Lung (tissue), 12 donors: ENCODE results near the gene PDE4B. TPM values are rescaled to one million over a fixed set of nuclear protein-coding genes. Genes with fewer than 3 reads are reported as not detected.

Experiments
- ATAC-seq: fragments of 200-7000 bp; cut with Tn5 transposase; one replicate; pipeline ENCODE4 v1.9.1; 2020; ENCODE audit warnings: moderate number of reproducible peaks; ENCODE audit not compliant: insufficient read depth, low FRiP score
- DNase-seq, 3 donors: peaks; one replicate each; pipeline ENCODE4 v3.0.0-alpha.2; 2013 to 2017
- H3K27ac ChIP-seq, 2 donors: one replicate each; pipeline ENCODE4 v1.5.1; 2013; ENCODE audit warnings: mild to moderate bottlenecking in 2 of 2, moderate library complexity in 2 of 2, control low read depth in 1 of 2, inconsistent platforms in 1 of 2, low read depth in 1 of 2, low read length in 1 of 2
- H3K27me3 ChIP-seq, 3 donors: one replicate each; pipeline ENCODE4 v1.5.1; 2013; ENCODE audit warnings: low read length in 2 of 3; ENCODE audit not compliant: control insufficient read depth in 3 of 3, insufficient read depth in 3 of 3
- H3K36me3 ChIP-seq, 4 donors: one replicate each; pipeline ENCODE4 v1.5.1; 2013; ENCODE audit warnings: low read length in 4 of 4, mild to moderate bottlenecking in 1 of 4, moderate library complexity in 1 of 4; ENCODE audit not compliant: control insufficient read depth in 4 of 4, insufficient read depth in 4 of 4
- H3K4me1 ChIP-seq, 5 donors: one replicate each; pipeline ENCODE4 v1.5.1; 2013; ENCODE audit warnings: low read length in 5 of 5, mild to moderate bottlenecking in 2 of 5, moderate library complexity in 1 of 5; ENCODE audit not compliant: control insufficient read depth in 5 of 5, insufficient read depth in 5 of 5
- H3K4me3 ChIP-seq: one replicate; pipeline ENCODE4 v1.5.1; 2013; ENCODE audit warnings: mild to moderate bottlenecking, control low read depth, moderate library complexity
- H3K9ac ChIP-seq, 2 donors: one replicate each; pipeline ENCODE4 v1.5.1; 2013; ENCODE audit warnings: low read length in 2 of 2, control low read depth in 1 of 2; ENCODE audit not compliant: insufficient read depth in 1 of 2
- H3K9me3 ChIP-seq, 4 donors: one replicate each; pipeline ENCODE4 v1.5.1; 2013; ENCODE audit warnings: low read length in 3 of 4, mild to moderate bottlenecking in 1 of 4, moderate library complexity in 1 of 4; ENCODE audit not compliant: control insufficient read depth in 4 of 4, insufficient read depth in 3 of 4
- CTCF ChIP-seq: IDR thresholded peaks from 2 replicates; pipeline ENCODE4 v1.5.1; 2012; ENCODE audit warnings: mild to moderate bottlenecking; ENCODE audit errors: control extremely low read depth, extremely low read depth
- WGBS, 2 donors: extraction: QIAGEN DNeasy Blood & Tissue Kit; methylation state at CpG; one replicate each; pipeline ENCODE4 v1.1.7; 2013; 5-methylcytosine and 5-hydroxymethylcytosine counted together
- polyA plus RNA-seq, 2 donors: library from polyadenylated mRNA; stranded (reverse); fragments of 200-250 nt; gene quantifications; one replicate each; pipeline ENCODE4 v1.2.1, GENCODE V29; 2013
- total RNA-seq, 2 donors: library from RNA; depleted of rRNA in 1 of 2; stranded (reverse); fragments of >200 nt in 1 of 2; gene quantifications; one replicate each; pipeline ENCODE4 v1.2.1, GENCODE V29; 2014 to 2021
- donor health status: control.
- donor health status: control.
- donor health status: Bipolar disorder and iron deficiency.
- donor health status: healthy.
- donor health status: DM: yes; HTN: yes; CAD: no.

PDE4B gene
- total and polyA plus RNA-seq, 4 donors, result 4.0 to 96.2 (median 20.2) TPM

- WGBS, 2 donors, result 92% methylated on average over 3 of the region's 3 CpGs
- TF ChIP-seq CTCF, result no peak
- H3K9ac ChIP-seq, result no peak overlapping the region
- H3K36me3 ChIP-seq, result peaks cover 0 to 6% (median under 1%) of the 10 kb centered on the region in 4 donors
- no peak overlapping the region for H3K4me3 ChIP-seq
- no peaks in the 10 kb centered on the region for H3K27me3 ChIP-seq
- ATAC-seq (no peak), DNase-seq (no peak)
- H3K4me1 ChIP-seq, result peaks cover 0 to 45% (median 19%) of the 10 kb centered on the region in 5 donors
- H3K9me3 ChIP-seq, result no peaks in the 10 kb centered on the region
- peak overlapping the region in 1 of 2 donors; percentile 64 for H3K27ac ChIP-seq
These were observed 559.2 kb downstream of the PDE4B start for GRCh38 chr1:66351913-66352312.

- Histone ChIP-seq H3K4me1 (peaks cover 0 to 43% (median 19%) of the 10 kb centered on the region in 5 donors), H3K9me3 (no peaks in the 10 kb centered on the region), H3K27me3 (no peaks in the 10 kb centered on the region), H3K4me3 (no peak overlapping the region), H3K27ac (no peak overlapping the region), H3K36me3 (peaks cover 0 to 10% (median under 1%) of the 10 kb centered on the region in 4 donors), H3K9ac (no peak overlapping the region)
- WGBS, 2 donors, result 77 to 82% methylated on average over 2 of the region's 2 CpGs
- DNase-seq (no peak), ATAC-seq (no peak)
- no peak for TF ChIP-seq CTCF
These were observed 560.1 kb downstream of the PDE4B start for GRCh38 chr1:66352792-66353191.

GRCh38 chr1:66353257-66353656, 560.6 kb downstream of the PDE4B start:
- no peak overlapping the region for H3K4me3 ChIP-seq
- no peaks in the 10 kb centered on the region for H3K9me3 ChIP-seq
- no peak for TF ChIP-seq CTCF
- DNase-seq, result peak in 1 of 3 donors; percentile 25
- H3K27me3 ChIP-seq, result no peaks in the 10 kb centered on the region
- peaks cover 0 to 12% (median under 1%) of the 10 kb centered on the region in 4 donors for H3K36me3 ChIP-seq
- WGBS, 2 donors, result 77 to 81% methylated on average over 5 of the region's 5 CpGs
- peaks cover under 1 to 41% (median 19%) of the 10 kb centered on the region in 5 donors for H3K4me1 ChIP-seq
- peak overlapping the region in 1 of 2 donors; percentile 60 for H3K27ac ChIP-seq
- ATAC-seq, result no peak
- no peak overlapping the region for H3K9ac ChIP-seq
